ENCODE data around the gene CTSK. TPM values are rescaled to one million over a fixed set of nuclear protein-coding genes. Genes with fewer than 3 reads are reported as not detected.

The CTSK gene
- polyA plus RNA-seq, 3 donors = 2.1 to 17.8 (median 2.4) TPM

DNA sequence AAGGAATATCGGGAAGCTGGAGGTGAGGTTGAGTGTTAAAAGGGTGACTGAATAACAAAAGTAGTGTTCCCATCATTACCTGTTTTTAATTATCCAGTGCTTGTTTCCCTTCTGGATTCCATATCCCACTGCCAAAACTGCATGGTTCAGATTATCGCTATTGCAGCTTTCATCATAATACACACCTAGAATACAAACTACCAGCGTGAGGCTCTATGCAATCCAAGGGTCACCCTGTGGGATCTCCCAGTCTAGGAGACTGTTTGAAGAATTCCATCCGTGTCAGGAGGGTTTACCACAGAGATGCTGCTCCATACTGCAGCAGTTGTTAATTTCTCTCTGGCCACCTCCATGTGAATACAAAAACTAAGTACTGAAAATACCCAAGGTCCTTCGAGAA, 9.0 kb downstream of the CTSK start:
- intact Hi-C loops (cut with micrococcal nuclease) = loop anchor here in 1 of 2 donors (5.0 kb wide), 1 partner anchor 37 kb away; no protein-coding TSS in a partner anchor
- no peak for DNase-seq
- Histone ChIP-seq H3K27ac (ENCODE audit: low read depth in 1 of 2, low read length in 2 of 2) (no peak overlapping the region), H3K9ac (ENCODE audit: insufficient read depth, low read length, poor library complexity, severe bottlenecking) (no peak overlapping the region), H3K27me3 (ENCODE audit: control insufficient read depth in 2 of 2, insufficient read depth in 2 of 2, low read length in 2 of 2) (no peaks in the 10 kb centered on the region), H4K20me1 (ENCODE audit: insufficient read depth, low read length) (no peaks in the 10 kb centered on the region), H3K4me3 (replicated peaks in 1 of 3; ENCODE audit: low read depth in 2 of 3, low read length in 3 of 3) (no peak overlapping the region), H2AFZ (ENCODE audit: insufficient read depth, low read depth, low read length, poor library complexity, severe bottlenecking) (no peak overlapping the region), H3K36me3 (replicated peaks in 1 of 2; ENCODE audit: control insufficient read depth in 1 of 2, insufficient read depth in 2 of 2, low read length in 2 of 2) (peaks cover 10 to 32% of the 10 kb centered on the region in 2 donors), H3K9me3 (replicated peaks in 1 of 2; ENCODE audit: control insufficient read depth in 1 of 2, insufficient read depth in 1 of 2, low read length in 2 of 2) (no peaks in the 10 kb centered on the region), H3K79me2 (ENCODE audit: insufficient read depth, low read length) (no peaks in the 10 kb centered on the region), H3K4me1 (ENCODE audit: control insufficient read depth in 1 of 2, insufficient read depth in 2 of 2, low read length in 2 of 2) (peaks cover 37 to 39% of the 10 kb centered on the region in 2 donors), H3K4me2 (replicated peaks; ENCODE audit: extremely low read depth, low read length, poor library complexity, severe bottlenecking) (no peak overlapping the region)
- TF ChIP-seq, protein P1, sequence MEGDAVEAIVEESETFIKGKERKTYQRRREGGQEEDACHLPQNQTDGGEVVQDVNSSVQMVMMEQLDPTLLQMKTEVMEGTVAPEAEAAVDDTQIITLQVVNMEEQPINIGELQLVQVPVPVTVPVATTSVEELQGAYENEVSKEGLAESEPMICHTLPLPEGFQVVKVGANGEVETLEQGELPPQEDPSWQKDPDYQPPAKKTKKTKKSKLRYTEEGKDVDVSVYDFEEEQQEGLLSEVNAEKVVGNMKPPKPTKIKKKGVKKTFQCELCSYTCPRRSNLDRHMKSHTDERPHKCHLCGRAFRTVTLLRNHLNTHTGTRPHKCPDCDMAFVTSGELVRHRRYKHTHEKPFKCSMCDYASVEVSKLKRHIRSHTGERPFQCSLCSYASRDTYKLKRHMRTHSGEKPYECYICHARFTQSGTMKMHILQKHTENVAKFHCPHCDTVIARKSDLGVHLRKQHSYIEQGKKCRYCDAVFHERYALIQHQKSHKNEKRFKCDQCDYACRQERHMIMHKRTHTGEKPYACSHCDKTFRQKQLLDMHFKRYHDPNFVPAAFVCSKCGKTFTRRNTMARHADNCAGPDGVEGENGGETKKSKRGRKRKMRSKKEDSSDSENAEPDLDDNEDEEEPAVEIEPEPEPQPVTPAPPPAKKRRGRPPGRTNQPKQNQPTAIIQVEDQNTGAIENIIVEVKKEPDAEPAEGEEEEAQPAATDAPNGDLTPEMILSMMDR (IDR thresholded peaks at IDR 0.05) = no peak
- Mint-ChIP-seq H3K4me3 (no peak overlapping the region), H3K9me3 (no peaks in the 10 kb centered on the region), H3K4me1 (peaks cover 35% of the 10 kb centered on the region), H3K27ac (no peak overlapping the region), H3K27me3 (ENCODE audit: low read depth in 3 of 3) (no peaks in the 10 kb centered on the region), H3K36me3 (peaks cover 55 to 67% of the 10 kb centered on the region in 2 donors)
- 92% methylated on average over 2 of the region's 5 CpGs for WGBS (ENCODE audit: insufficient coverage)

DNA sequence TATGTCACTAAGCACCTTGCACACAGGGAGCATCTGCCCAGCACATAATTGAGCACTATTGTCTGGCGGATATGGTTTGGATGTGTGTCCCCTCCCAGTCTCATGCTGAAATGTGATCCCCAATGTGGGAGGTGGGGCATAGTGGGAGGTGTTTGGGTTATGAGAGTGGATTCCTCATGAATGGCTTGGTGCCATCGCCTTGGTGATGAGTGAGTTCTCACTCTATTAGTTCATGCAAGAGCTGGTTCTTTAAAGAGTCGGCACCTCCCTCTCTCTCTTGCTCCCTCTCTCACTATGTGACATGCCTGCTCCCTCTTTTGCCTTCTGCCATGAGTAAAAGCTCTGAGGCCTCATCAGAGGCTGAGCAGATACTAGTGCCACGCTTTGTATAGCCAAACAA, 9.5 kb downstream of the CTSK start:
- Histone ChIP-seq H4K20me1 (ENCODE audit: insufficient read depth, low read length) (no peaks in the 10 kb centered on the region), H3K4me2 (replicated peaks; ENCODE audit: extremely low read depth, low read length, poor library complexity, severe bottlenecking) (no peak overlapping the region), H3K9me3 (replicated peaks in 1 of 2; ENCODE audit: control insufficient read depth in 1 of 2, insufficient read depth in 1 of 2, low read length in 2 of 2) (no peaks in the 10 kb centered on the region), H2AFZ (ENCODE audit: insufficient read depth, low read depth, low read length, poor library complexity, severe bottlenecking) (no peak overlapping the region), H3K4me1 (ENCODE audit: control insufficient read depth in 1 of 2, insufficient read depth in 2 of 2, low read length in 2 of 2) (peaks cover 42 to 44% of the 10 kb centered on the region in 2 donors), H3K4me3 (replicated peaks in 1 of 3; ENCODE audit: low read depth in 2 of 3, low read length in 3 of 3) (no peak overlapping the region), H3K27me3 (ENCODE audit: control insufficient read depth in 2 of 2, insufficient read depth in 2 of 2, low read length in 2 of 2) (no peaks in the 10 kb centered on the region), H3K36me3 (replicated peaks in 1 of 2; ENCODE audit: control insufficient read depth in 1 of 2, insufficient read depth in 2 of 2, low read length in 2 of 2) (peaks cover 10 to 27% of the 10 kb centered on the region in 2 donors), H3K9ac (ENCODE audit: insufficient read depth, low read length, poor library complexity, severe bottlenecking) (no peak overlapping the region), H3K27ac (ENCODE audit: low read depth in 1 of 2, low read length in 2 of 2) (no peak overlapping the region), H3K79me2 (ENCODE audit: insufficient read depth, low read length) (no peaks in the 10 kb centered on the region)
- Mint-ChIP-seq H3K36me3 (peaks cover 52 to 65% of the 10 kb centered on the region in 2 donors), H3K9me3 (no peaks in the 10 kb centered on the region), H3K27me3 (ENCODE audit: low read depth in 3 of 3) (no peaks in the 10 kb centered on the region), H3K4me1 (peaks cover 41% of the 10 kb centered on the region), H3K4me3 (no peak overlapping the region), H3K27ac (peak overlapping the region in 1 of 7 donors; percentile 23)
- WGBS (ENCODE audit: insufficient coverage) = 86% methylated on average over 3 of the region's 4 CpGs
- intact Hi-C loops (cut with micrococcal nuclease) = loop anchor here in 1 of 2 donors (5.0 kb wide), 1 partner anchor 36 kb away; no protein-coding TSS in a partner anchor
- TF ChIP-seq, protein P1 (IDR thresholded peaks at IDR 0.05) = no peak
- no peak for DNase-seq
